ENCODE data around the gene EEIG1.

The EEIG1 gene

DNA sequence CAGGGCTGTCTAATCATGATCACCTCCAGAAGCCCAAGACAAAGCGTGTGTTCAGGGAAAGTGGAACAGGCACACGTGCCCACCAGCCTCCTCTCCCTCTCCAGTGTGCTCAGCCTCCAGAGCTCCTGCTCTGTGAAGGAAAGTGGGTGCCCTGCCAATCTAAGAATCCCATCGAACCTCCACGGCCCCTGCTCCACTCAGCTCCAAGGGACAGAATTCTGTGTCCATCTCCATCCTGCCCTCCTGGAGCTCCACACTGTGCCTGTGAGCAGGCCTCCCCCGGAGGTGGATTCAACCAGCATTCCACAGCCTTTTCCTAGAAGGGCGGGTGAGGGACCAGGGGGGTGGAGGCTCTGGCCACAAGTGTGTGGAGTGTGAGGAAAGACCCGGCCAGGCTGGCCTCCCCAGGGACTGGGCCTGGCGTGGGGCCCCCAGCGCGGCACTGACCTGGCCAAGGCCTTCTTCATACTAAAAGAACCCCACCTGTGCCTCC, 6.0 kb downstream of the EEIG1 start:
- DNase-seq (ENCODE audit: low read depth, low spot score), result no peak

DNA sequence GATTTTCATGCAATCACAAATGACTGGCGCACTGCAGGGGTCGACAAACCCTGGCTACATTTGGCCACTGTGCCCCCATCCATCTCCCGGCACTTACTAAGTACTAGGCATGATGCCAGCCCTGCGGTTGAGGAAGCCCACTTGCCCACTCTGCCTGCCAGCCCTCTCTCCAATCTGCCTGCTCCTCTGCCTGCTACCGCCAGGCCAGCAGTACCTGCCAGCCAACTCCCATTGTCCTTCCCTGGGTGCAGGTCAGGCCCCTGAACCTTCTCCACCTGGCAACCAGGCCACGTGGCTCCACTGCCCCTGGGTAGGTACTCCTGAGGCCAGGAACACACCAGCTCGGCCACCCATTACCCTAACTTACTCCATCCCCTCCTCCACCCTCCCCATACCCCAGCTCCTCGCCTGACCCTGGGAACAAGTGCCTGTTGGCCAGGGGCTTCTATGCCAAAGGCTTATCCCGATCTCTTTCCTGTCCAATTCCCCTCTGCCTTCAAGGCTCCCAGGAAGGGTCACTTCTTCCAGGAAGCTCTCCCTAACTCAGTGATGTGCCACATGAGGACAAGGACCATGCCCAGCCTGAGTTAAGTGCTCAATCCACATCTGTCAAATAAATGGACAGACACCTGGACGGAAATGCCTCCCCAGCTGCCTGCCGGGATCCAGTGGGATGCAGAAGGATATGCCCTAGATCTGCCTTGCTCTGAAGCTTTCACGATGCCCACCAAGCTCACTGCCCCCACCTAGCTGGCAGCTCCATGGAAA, 6.6 kb downstream of the EEIG1 start:
- no peak for DNase-seq (ENCODE audit: low read depth, low spot score)

DNA sequence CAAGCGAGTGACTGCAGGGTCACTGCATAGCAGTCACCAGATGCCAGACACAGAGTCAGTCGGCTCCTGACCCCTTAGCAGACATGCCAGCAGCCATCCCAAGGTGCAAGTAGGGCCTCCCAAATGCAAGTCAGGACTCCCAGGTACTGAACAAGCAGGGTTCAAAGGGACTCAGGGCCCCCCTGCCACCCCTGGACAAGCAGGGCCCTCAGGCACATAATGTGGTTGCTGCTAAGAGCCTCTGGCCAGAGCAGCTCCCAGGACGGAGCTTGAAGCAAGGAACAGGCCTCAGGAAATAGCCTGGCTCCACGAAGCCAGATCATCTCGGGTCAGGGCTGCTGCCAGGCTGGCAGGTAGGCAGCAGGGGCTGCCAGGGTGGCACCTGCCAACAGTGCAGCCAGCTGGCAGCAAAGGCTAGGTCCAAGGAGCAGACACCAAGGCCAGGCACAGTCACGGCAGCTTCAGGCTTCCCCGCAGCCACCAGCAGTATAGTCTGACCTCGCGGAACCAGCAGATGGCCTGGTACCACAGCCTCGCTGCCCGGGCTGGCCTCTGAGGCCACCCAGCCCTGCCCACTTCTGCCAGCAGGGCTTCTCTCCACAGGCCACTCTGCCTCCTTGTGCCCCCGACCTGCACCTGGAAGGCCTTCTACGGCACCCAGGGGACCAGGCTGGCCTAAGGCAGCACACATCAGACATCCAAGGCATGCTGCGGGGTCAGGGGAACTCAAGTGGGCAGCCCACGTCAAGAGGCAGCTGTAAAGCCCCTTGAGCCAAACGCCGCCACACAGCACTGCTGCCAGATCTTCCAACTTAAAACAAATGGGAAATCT, 7.4 kb downstream of the EEIG1 start:
- no peak for DNase-seq (ENCODE audit: low read depth, low spot score)

DNA sequence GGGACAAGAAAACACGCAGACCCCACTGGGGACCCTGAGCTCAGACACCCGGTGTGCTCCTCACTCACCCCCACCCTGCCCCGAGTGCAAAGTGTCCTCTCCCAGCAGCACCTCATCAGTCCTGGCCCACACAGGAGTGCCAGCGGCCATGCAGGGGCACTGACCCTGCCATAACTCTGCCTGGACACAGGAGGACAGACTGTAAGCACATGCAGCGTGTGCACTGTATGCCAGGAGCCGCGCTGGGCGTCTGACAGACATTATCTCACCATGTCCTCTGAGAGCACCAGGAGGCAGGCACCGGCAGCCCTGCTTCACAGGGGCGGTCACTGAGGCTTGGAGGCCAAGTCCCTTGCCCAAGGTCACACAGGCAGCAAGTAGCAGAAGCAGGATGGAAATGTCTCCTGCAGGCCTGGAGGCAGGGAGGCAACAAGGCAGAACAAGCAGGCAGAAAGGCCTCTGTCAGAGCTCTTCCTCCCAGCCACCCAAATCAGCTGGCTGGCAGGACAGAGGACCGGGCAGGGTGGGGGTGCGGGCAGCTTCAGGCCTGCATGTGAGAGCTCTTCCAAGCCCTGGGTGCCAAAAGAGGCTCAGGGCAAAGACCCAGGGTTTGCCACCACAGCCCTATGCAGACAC, 8.4 kb downstream of the EEIG1 start:
- DNase-seq (ENCODE audit: low read depth, low spot score), result no peak

DNA sequence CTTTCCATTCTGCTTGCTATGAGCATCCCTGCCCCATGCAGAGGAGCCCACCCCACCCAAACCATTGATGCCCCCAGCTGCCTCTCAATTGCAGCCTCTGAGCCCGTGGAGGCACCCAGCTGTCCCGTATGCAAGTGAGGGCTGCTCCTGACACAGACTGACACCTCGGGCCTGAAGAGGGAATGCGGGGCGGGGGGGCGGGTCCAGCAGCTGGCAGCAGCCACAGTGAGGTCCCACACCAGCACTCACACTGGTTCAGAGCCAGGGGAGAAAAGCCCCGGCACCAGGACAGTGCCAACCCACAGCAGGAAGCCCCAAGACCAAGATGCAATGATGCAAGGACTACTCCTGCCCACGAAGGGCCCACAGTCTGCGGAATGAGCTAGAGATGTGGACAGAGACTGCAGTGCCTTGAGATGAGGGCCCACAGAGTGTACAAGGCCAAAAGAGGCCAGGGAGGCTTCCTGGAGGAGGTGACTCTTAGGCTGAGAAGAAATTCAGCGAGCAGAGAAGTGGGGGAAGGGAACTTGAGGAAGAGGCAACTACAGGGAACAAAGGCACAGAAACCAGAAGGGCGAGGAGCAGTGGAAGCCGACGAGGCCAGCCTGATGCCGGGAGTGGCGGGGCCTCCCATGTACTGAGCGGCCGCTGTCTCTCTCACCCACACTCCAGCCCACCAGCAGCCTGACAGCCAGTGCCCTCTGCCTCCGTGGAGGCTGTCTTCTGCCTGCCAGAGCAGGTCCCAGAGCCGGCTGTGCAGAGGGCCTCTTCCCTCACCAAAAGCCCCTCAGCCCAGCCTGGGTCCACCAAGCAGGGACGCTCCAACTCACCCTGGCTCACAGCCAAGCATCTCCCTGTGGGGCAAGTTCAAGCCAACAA, 9.2 kb downstream of the EEIG1 start:
- no peak for DNase-seq (ENCODE audit: low read depth, low spot score)

DNA sequence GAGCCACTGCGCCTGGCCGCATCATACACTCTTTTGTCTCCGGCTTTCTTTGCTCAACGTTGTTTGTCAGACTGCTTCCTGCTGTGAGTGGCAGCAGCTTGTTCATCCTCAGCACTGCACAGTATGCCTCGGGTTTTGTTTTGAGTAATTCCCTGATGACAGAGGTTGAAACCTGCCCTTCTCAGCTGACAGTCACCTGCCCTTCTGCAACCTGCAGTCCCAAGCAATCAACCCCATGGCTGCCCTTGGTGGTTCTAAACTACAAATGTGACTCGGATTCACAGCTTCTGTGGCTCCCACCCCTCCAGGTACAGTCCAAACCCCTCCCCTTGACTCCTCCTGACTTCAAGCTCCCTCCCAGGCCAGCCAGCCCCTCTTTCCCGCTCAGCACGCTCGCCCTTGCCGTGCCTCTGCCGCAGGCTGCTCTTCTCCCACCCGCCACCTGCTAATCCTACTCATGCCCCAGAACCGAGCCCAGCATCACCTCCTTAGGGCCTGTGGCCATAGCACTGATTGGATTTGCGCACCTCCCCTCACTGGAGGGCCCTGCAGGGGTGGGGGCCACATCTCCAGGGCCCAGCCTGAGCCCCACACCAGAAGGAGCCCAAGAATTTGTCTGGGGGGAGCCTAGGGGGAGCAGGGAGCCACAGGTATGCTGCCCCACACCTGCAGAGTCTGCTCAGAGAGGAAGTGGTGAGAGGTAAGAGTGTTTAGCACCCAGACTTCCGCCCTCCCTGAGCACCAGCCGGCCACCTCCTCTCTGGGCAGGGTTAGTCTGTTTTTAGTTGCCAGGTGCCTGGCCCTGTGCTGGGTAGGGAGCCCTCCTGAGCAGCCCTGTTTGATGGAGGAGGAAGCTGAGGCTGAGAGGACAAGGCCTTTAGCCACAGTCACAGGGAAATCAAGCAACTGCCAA, 10.1 kb downstream of the EEIG1 start:
- DNase-seq (ENCODE audit: low read depth, low spot score), result no peak

DNA sequence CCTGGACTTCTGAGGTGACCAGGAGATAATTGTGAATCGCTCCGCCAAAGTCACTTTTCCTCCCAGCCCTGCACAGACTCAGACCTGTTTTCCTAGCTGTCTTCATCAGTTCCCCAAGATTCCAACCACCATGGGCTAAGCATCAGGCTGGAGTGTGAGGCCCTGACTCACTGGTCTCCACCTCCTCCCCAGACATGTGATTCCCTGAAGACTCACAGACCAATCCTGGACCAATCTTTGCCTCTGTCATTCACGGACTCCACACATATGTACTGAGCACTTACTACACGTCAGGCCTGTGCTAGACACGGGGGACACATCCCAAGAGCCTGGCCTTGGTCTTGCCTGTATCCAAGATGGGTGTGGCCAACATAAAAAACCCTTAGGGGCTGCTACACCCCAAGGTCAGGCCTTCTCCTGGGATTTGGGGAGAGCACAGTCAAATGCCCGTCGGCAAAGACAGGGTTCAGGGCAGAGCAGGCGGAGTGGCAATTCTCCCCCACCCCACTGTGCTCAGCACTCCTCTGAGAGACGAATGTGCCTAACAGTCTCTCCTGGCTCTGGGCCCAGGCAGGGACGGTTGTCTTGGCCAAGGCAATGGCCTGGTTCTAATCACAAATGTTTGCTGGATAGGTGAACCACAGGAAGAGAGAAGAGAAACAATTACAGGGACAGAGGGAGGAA, 11.9 kb downstream of the EEIG1 start:
- DNase-seq (ENCODE audit: low read depth, low spot score), result no peak

DNA sequence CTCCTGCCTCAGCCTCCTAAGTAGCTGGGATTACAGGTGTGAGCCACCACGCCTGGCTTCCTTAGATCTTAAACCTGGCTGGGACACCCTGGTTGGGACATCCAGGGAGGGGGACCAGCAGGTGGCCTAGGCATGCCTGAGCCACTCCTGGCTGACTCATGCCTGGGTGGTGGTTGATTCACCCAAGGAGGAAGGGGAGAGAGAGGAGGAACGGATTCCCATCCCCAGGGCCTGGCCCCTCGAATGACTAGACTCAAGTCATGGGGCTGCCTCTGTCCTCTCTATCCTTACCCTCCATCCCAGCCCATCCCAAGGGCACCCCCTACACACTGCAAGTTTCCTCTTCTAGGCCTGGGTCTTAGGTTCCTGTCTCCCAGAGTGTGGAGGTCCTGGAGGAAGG, 12.7 kb downstream of the EEIG1 start:
- no peak for DNase-seq (ENCODE audit: low read depth, low spot score)

DNA sequence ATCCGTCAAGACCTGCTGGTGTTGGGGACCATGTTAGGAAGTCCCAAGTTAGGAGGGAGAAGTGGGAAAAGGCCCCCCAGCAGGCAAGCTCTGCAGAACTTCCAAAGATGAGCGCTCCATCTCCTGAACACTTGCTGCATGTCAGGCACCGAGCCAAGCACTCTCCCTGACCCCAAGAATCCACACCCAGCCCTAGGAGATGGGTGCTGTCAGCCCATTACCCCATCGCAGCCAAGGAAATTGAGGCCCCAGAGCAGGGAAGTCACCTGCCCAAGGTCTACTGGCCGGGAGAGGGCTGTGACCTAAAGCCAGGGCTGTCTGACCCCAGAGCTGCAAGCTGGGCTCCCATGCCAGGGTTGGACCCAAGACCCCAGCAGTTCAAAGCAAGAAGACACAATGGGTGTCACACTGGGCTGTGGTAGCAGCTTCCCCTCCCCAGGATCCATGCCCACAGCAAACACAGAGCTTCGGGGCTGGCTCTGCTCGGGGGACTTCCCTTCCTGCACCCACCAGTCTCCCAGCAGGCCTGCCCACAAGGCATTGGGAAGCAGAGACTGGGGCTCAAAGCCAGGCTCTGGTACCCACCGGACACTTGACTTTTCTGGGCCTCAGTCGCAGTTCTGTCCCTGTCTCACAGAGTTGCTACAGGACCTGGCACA, 13.5 kb downstream of the EEIG1 start:
- no peak for DNase-seq (ENCODE audit: low read depth, low spot score)

DNA sequence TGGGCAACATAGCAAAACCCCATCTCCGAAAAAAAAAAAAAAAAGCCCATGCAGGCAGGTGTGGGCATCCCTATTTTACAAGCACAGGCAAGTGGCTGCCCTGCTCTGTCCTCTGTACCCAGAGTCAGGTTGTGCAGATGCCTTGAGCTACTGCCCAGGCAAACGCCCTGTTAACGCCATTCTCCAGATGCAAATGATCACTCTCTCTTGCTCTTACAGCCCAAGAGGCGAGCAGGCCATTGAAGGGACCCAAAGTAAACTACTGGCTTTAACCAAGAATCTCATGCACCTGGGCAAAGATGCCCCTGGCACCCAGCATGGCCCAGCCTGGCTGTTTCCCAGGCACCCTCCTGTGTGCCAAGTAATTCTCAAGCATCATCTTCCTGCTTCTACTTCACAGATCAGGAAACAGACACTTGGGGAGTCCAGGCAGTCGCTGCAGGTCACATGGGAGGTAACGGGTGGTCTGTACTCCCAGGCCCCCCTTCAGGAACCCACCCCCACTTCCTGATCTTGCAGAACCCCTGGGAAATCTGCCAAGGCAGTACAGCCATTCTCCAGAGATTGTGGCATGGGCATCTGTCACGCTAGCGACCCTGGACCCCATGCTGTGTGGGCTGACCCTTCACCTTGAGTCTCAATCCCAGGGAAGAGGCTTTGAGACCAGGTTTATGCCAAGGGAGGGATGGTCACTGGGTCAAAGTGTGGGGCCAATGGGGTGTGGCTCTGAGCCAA, 14.2 kb downstream of the EEIG1 start:
- no peak for DNase-seq (ENCODE audit: low read depth, low spot score)

DNA sequence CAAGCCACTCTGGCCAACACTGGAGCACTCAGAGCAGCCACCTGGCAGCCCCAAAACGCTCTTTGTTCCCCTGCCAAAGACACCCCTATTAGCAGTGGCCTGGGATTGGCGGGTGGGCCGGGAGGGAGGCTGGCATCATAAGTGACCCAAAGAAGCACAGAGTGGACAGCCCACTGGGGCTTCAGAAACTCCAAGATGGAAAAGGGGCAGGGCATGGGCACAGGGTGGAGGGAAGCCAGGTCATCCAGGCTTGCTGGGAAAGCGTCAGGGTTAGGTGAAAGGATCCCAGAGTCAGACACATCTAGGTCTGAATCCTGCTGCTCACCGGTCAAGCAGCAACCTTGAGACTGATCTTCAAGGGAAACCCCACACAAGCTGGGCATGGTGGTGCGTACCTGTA, 14.8 kb downstream of the EEIG1 start:
- DNase-seq (ENCODE audit: low read depth, low spot score), result no peak

DNA sequence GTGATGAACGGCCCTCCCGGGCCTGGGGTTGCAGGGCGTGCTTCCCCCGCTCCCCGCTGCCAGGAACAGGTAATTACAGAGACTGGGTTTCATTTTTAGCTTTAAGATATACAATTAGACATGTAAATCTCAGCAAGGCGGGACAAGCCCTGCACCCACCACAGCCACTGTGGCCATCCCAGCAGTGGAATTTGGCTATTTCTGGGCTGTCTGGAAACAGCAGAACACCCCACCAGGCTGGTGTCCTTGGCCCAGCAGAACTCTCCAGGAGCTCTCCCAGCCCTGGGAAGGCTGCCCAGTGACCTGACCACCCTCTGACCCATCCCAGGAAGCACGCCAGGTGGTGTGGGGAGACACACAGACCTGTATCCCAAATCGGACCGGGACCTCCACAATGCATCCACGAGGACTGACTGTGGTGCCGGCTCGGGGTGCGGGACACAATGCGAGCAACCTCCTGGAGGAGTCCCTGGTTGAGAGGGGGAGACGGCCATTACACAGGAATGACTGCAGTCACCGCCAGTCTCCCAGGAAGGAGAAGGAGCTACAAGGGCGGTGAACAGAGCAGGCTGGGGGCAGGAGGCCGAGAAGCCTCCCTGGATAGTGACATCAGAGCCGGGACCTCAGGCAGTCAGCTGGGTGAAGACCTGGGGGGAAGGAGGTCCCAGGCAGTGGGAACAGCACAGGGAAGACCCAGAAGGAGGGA, 17.3 kb downstream of the EEIG1 start:
- DNase-seq (ENCODE audit: low read depth, low spot score), result no peak

DNA sequence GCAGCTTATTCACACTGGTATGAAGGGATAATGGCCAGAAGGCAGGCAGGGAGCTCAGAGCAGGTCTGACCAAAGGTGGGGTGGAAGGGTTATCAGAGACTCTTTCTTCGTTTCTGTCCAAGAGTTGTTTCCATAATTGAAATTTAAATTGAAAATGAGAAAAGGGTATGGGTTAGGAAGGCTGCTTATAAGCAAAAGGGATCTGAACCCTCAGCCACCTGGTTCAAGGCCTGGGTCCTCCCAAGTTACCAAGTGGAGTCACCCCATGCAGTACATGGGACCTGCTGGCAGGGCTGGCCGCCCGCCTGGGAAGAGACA, 17.8 kb downstream of the EEIG1 start:
- DNase-seq (ENCODE audit: low read depth, low spot score), result no peak

DNA sequence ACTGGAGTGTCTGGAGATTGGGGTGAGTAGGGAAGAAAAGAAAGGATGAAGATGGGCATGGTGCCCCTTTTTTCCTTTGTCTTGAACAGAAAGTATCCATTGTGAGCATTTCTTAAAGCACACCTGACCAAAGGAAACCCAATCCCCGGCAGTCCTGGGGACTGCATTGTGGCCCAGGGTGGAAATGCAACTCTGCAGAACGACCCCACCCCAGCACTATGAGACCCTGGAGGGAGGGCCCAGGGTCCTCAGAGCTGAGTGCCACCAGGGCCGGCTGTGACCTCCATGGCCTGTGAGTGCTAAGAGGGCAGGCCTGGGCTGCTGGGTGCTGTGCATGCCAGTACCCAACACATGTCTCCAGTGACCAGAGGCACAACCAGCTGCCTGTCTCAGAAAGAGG, 18.5 kb downstream of the EEIG1 start:
- no peak for DNase-seq (ENCODE audit: low read depth, low spot score)

DNA sequence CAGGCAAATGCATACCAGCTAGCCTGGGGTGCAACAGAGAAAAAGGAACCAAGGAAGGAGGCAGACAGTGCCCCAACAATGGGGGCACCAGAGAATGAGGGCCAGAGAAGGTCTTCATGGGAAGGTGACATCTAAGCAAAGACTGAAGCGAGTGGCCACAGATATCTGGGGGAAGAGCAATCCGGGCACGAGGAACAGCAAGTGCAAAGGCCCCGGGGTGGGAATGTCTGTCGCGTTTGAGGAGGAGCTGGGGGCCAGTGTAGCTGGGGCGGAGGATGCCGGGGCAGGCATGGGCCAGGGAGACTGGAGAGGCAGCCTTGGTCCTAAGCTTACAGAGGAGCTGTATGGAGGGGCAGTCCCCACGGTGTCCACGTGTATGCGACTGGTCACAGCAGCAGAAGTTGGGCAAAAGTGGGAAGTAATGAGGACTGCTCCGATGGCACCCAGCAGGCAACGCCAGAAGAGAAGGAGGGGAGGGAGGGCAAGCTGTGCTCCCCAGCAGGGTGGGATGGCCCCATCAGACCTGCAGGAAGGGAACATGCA, 19.1 kb downstream of the EEIG1 start:
- DNase-seq (ENCODE audit: low read depth, low spot score), result no peak

DNA sequence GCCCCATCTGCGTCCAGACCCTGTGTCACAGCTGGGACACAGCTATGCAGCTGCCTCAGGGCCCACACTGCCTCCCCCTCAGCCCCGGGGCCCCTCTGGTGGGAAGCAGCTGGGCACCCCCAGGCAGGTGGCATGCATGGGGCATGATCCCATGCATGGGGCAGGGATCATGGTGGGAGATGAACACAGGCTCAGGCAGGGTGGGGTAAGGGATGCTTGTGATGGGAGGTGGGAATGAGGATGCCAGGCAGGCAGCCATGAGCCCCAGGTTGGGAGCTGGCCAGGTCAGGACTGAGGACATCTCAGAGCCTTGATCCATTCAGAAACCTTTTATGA, 19.7 kb downstream of the EEIG1 start:
- no peak for DNase-seq (ENCODE audit: low read depth, low spot score)

DNA sequence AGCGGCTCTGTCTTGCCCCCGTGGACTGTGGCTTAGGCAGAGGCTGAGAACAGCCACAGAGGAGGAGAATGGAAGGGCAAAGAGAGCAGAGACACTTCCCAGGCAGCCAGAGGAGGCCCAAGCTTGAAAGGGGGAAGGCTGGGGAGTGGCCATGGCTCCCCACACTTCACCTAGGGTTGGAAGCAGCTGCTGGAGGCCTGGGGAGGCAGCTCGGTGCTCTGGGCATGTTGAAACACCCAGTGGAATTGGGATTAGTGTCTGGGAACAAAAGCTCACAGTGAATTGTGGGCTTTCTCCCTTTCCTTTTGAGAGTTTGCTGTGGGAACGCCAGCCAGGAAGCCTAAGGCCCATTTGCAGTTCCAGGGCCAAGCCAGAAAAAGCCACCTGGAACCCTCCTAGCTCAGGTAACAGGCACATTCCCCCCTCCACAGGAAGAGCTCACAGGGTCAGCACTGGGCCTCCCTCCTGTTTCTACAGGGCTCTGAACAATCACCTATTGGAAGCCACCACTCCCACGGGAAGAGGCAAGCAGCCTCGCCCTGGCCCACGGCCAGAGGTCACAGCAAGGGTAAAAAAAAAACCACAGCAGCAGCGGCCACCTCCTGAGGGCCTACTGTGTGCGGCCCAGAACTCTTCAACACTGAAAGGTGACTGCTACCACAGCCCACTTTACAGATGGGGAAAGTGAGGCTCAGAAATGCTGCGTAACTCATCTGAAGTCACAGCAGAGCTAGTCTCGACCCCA, 20.2 kb downstream of the EEIG1 start:
- DNase-seq (ENCODE audit: low read depth, low spot score), result no peak

Data from smooth muscle cell of the brain vasculature (primary cell).